Measurements from ENCODE around the gene TTPAL.

- TF ChIP-seq POLR2A (IDR thresholded peaks at IDR 0.05; ENCODE audit: low read depth, low read length) (no peak), ELK1 (IDR thresholded peaks at IDR 0.05; ENCODE audit: borderline replicate concordance, low read depth, low read length) (no peak), CTCF (conservative IDR thresholded peaks at IDR 0.05; ENCODE audit: low read depth, low read length) (no peak)
Observed at GRCh38 chr20:44541992-44542391, 66.3 kb downstream of the TTPAL start.

All from IMR-90 (cell line).